Panc1 (cell line): ENCODE measurements around the gene MSTN. TPM values are rescaled to one million over a fixed set of nuclear protein-coding genes. Genes with fewer than 3 reads are reported as not detected.

Experiments
- ATAC-seq: fragments of 200-7000 bp; cut with Tn5 transposase; 2 replicates; pipeline ENCODE4 v1.9.1; 2020; ENCODE audit warnings: mild to moderate bottlenecking, moderate library complexity
- BruUV-seq: library from RNA; stranded (reverse); fragments of 400-500 nt; replicated peaks from 2 replicates; lab custom pipeline; 2021; lab: Mats Ljungman, UMichigan
- CTCF ChIA-PET: fragments of 300-600 bp; sonication (Branson Sonifier 250); formaldehyde crosslinking; loops from one replicate; lab custom pipeline; 2022; ENCODE audit warnings: antibody characterized with exemption; lab: Charles Lee
- POLR2A ChIA-PET: fragments of 300-600 bp; sonication (Branson Sonifier 250); formaldehyde crosslinking; loops from one replicate; lab custom pipeline; 2022; ENCODE audit warnings: antibody characterized with exemption; lab: Charles Lee
- DNase-seq: peaks from one replicate; pipeline ENCODE4 v3.0.0-alpha.2; 2010; ENCODE audit warnings: low read depth, low spot score
- H3K27ac ChIP-seq: 2 replicates; pipeline ENCODE4 v1.5.1; 2011; ENCODE audit warnings: mild to moderate bottlenecking, low read length, inconsistent platforms
- H3K27me3 ChIP-seq: fragments of 200-500 bp; sonication (Bioruptor generic); 2 replicates; pipeline ENCODE4 v1.6.0; 2014; ENCODE audit warnings: low read length, inconsistent platforms; ENCODE audit not compliant: control insufficient read depth, insufficient read depth
- H3K36me3 ChIP-seq: fragments of 200-500 bp; sonication (Bioruptor generic); 2 replicates; pipeline ENCODE4 v1.5.1; 2014; ENCODE audit warnings: inconsistent platforms, mild to moderate bottlenecking, low read length, moderate library complexity; ENCODE audit not compliant: control insufficient read depth, insufficient read depth
- H3K4me1 ChIP-seq: 2 replicates; pipeline ENCODE4 v1.5.1; 2011; ENCODE audit warnings: inconsistent platforms, mild to moderate bottlenecking, low read length, moderate library complexity; ENCODE audit not compliant: control insufficient read depth, insufficient read depth
- H3K4me3 ChIP-seq, 2 experiments: 2 replicates each; pipeline ENCODE4 v1.5.1; 2011 to 2012; ENCODE audit warnings: low read depth in 2 of 2, low read length in 2 of 2, mild to moderate bottlenecking in 2 of 2, inconsistent platforms in 1 of 2, moderate library complexity in 1 of 2
- H3K9me3 ChIP-seq: fragments of 200-500 bp; sonication (Bioruptor generic); 2 replicates; pipeline ENCODE4 v1.5.1; 2014; ENCODE audit warnings: low read depth, mild to moderate bottlenecking, inconsistent platforms, low read length, moderate library complexity; ENCODE audit not compliant: control insufficient read depth, insufficient read depth
- CTCF ChIP-seq: fragments of 450-650 bp; IDR thresholded peaks from 2 replicates; pipeline ENCODE4 v1.5.1; 2017; ENCODE audit warnings: mild to moderate bottlenecking
- POLR2AphosphoS5 ChIP-seq: IDR thresholded peaks from 2 replicates; pipeline ENCODE4 v1.6.1; 2012; ENCODE audit warnings: mild to moderate bottlenecking, low read depth, low read length, moderate library complexity
- REST ChIP-seq, 2 experiments: IDR thresholded peaks; 2 replicates each; pipeline ENCODE4 v1.6.1; 2011 to 2012; ENCODE audit warnings: low read depth in 2 of 2, control low read depth in 1 of 2, low read length in 1 of 2, mild to moderate bottlenecking in 1 of 2, moderate library complexity in 1 of 2; ENCODE audit not compliant: insufficient read depth in 1 of 2
- SIN3A ChIP-seq: IDR thresholded peaks from 2 replicates; pipeline ENCODE4 v1.6.1; 2012; ENCODE audit warnings: low read depth, mild to moderate bottlenecking, low read length, moderate library complexity, borderline replicate concordance; ENCODE audit not compliant: insufficient read depth
- TCF7L2 ChIP-seq: IDR thresholded peaks from 2 replicates; pipeline ENCODE4 v1.6.1; 2011; ENCODE audit warnings: mild to moderate bottlenecking, low read depth, low read length, inconsistent platforms
- in situ Hi-C: cut with HindIII; loops from 2 replicates; pipeline ENCODE4 v1.10.0; 2016; ENCODE audit warnings: low sequenced_read_pairs, low pct_unique_long_range_greater_than_20kb
- intact Hi-C: fragments of 100-400 bp; cut with micrococcal nuclease; formaldehyde crosslinking; loops from one replicate; pipeline ENCODE4 v1.10.0; 2022; ENCODE audit not compliant: unreplicated experiment
- total RNA-seq: library from RNA; stranded (reverse); gene quantifications from one replicate; pipeline ENCODE4 v1.2.1, GENCODE V29; 2021; ENCODE audit not compliant: unreplicated experiment

MSTN gene
- total RNA-seq, 1 experiment from 2014 or later = not detected

GRCh38 chr2:190069936-190070696 lies 7.6 kb upstream of the MSTN start:
- DNase-seq = peak; percentile 47
- no peaks in the 10 kb centered on the region for H3K36me3 ChIP-seq
- H3K4me1 ChIP-seq = no peaks in the 10 kb centered on the region
- ChIA-PET CTCF (interaction anchor here (2.1 kb wide), 1 partner anchor 271 kb away, joined by 5 read pairs; no protein-coding TSS in a partner anchor), POLR2A (no interaction called here)
- in situ Hi-C loops = no loop called here
- TF ChIP-seq POLR2AphosphoS5 = no peak
- no peak for TF ChIP-seq SIN3A
- TF ChIP-seq CTCF = peak; percentile 69; the same call in 1 of the 2 replicates
- TF ChIP-seq TCF7L2 = no peak
- no peak for ATAC-seq
- no peak overlapping the region for H3K27ac ChIP-seq
- H3K9me3 ChIP-seq = no peaks in the 10 kb centered on the region
- no peaks in the 10 kb centered on the region for H3K27me3 ChIP-seq
- no peak overlapping the region for H3K4me3 ChIP-seq
- intact Hi-C loops = loop anchor here (5.0 kb wide), 4 partner anchors 48 to 408 kb away; partner anchors contain the start of gene ASNSD1
- BruUV-seq = no TSS peak

GRCh38 chr2:190068764-190069163 lies 6.2 kb upstream of the MSTN start:
- BruUV-seq = no TSS peak

More at GRCh38 chr2:190068764-190069163, 6.2 kb upstream of the MSTN start:
- CTCF ChIA-PET = no interaction called here
- Histone ChIP-seq H3K4me1 (no peaks in the 10 kb centered on the region), H3K9me3 (no peaks in the 10 kb centered on the region), H3K27ac (no peak overlapping the region), H3K4me3 (no peak overlapping the region), H3K36me3 (no peaks in the 10 kb centered on the region), H3K27me3 (no peaks in the 10 kb centered on the region)
- no peak for DNase-seq
- POLR2A ChIA-PET = no interaction called here
- intact Hi-C loops (no loop called here), in situ Hi-C loops (no loop called here)
- TF ChIP-seq POLR2AphosphoS5 = no peak
- no peak for TF ChIP-seq TCF7L2
- no peak for TF ChIP-seq CTCF
- no peak for TF ChIP-seq SIN3A
- no peak for TF ChIP-seq REST (IDR thresholded peaks at IDR 0.05; ENCODE audit: insufficient read depth in 1 of 2, low read depth in 2 of 2, low read length in 1 of 2)
- 0 out of 2 replicates have a peak, but pooled peaks have one; percentile 53 for ATAC-seq
